OCI-M1 (cell line): ENCODE results near the gene TMEM150C.
"Not testable (repeated sequence)": the region's sequence is repeated elsewhere in the genome, so short reads cannot be mapped to it uniquely, and the experiment has no call there.

ENCODE experiments used
- DNase-seq: peaks from one replicate; lab custom pipeline; 2025; lab: John Stamatoyannopoulos, UW

Gene TMEM150C

GRCh38 chr4:82473621-82474164 is 88.1 kb downstream of the TMEM150C start:
- no peak for DNase-seq

DNA sequence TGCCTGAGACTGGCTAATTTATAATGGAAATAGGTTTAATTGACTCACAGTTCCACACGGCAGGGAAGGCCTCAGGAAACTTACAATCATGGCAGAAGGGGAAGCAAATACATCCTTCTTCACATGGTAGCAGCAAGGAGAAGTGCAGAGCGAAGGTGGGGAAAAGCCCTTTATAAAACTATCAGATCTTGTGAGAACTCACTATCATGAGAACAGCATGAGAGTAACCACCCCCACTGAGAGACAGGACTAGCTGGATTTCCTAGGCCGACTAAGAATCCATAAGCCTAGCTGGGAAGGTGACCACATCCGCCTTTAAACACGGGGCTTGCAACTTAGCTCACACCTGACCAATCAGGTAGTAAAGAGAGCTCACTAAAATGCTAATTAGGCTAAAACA is 88.7 kb downstream of the TMEM150C start:
- not testable (repeated sequence) for DNase-seq

DNA sequence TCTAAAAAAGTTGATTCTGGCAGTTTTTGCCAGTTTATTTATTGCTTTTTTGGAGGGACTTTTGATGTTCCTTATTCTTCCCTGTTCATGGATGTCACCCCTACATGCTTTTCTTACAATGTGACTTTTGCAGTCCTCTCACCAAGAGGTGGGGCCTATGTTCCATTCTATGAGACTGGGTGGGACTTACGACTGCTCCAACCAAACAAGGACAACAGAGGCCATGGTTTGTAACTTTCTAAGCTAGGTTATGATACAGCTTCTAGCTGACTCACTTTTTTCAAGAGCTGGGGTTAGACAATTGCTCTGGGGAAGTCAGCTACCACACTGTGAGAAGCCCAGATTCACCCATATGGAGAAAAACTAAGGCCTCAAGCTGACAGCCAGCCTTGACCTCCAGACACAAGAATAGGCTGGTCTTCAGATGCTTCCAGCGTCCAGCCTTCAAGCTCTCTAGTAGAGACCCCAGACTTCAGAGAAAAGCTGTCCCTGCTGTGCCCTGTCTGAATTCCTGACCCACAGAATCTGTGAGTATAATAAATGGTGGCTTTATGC is 91.9 kb downstream of the TMEM150C start:
- DNase-seq: no peak

GRCh38 chr4:82467471-82467870 is 94.3 kb downstream of the TMEM150C start:
- DNase-seq: no peak

- no peak for DNase-seq
These were observed 98.6 kb downstream of the TMEM150C start for GRCh38 chr4:82463221-82463620.

DNA sequence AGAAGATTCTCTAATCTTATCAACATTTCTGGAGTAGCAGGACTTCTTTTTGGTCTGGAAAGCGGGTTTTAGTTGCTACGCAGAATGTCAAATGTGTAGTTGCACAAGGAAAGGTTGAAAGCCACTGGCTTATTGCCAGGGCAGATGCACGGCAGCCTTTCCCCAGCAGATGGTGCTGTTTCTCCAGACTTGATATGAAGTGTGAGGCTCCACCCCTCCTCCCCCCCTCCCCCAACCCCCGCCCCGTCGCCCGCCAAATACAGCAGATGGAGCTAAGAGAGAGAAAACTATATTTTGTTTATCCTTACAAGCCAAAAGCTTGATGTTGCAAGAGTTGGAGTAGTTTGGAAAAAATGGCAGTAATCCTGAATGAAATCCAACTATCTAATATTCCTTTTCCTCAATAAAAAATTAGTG is 99.4 kb downstream of the TMEM150C start:
- peak; percentile 91 for DNase-seq

DNA sequence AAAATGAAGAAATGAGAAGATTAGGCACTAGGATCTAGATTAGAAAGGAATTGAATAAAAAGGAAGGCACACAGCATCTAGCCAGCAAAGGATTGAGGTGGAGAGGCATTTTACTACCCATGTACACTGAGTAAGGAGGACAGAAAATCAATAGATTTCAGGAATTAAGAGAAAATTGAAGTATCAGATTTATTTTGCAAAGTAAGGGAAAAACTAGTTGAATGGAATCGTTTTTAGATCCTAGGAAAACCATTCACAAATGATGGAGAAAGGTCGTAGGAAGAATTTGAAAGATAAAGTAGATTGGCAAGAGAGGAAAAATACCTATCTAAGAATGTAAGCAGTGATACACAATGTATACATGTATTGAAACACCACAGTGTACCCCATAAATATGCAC is 100.1 kb downstream of the TMEM150C start:
- no peak for DNase-seq

GRCh38 chr4:82458729-82459128 is 103.1 kb downstream of the TMEM150C start:
- no peak for DNase-seq

GRCh38 chr4:82457266-82457665 is 104.5 kb downstream of the TMEM150C start:
- DNase-seq: no peak

DNA sequence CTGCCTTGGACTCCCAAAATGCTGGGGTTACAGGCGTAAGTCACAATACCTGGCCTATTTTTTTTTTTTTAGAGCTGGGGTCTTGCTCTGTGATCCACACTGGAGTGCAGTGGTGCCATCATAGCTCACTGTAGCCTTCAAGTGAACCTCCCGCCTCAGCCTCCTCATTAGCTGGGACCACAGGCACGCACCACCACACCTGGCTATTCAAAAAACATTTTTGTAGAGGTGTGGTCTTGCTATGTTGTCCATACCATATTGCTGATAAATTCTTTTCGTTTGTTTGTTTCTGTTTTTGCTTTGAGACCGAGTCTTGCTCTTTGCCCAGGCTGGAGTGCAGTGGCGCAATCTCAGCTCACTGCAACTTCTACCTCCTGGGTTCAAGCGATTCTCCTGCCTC is 109.8 kb downstream of the TMEM150C start:
- DNase-seq: no peak

GRCh38 chr4:82450966-82451755 is 110.6 kb downstream of the TMEM150C start:
- DNase-seq: no peak

DNA sequence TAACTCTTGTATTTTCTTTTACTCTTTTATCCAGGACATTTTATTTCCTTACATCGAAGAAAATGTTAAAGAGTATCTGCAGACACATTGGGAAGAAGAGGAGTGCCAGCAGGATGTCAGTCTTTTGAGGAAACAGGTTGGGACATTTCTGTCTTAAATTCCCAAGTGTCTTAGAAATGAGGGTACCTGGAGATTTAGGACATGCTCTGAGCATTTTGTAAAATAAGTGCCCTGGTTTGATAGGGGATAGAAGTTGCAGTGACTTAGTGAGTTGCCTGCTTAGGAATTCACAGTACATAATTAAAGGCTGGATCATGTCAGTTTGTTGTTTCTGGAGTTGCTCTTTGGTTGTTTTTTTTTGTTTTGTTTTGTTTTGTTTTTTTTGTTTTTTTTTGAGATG is 113.9 kb downstream of the TMEM150C start:
- DNase-seq: no peak

DNA sequence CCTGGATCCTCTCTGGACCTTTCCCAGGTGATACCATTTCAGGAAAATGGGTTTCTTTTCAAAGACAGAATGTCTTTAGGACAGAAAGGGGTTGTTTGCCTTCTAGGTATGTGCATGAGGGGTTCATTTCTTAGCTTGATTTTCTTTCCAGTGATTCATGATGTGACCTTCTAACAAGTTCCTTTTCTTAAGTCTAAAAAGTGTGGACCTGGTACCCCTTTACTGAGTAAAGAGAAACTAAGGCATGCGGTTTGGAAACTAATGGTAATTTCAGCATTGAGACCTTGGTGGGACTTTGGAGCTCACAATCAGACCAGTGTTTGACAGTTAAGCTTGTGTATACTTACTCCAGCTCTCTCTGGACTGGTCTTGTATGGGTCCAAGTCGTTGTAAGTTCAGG is 122.7 kb downstream of the TMEM150C start:
- no peak for DNase-seq

DNA sequence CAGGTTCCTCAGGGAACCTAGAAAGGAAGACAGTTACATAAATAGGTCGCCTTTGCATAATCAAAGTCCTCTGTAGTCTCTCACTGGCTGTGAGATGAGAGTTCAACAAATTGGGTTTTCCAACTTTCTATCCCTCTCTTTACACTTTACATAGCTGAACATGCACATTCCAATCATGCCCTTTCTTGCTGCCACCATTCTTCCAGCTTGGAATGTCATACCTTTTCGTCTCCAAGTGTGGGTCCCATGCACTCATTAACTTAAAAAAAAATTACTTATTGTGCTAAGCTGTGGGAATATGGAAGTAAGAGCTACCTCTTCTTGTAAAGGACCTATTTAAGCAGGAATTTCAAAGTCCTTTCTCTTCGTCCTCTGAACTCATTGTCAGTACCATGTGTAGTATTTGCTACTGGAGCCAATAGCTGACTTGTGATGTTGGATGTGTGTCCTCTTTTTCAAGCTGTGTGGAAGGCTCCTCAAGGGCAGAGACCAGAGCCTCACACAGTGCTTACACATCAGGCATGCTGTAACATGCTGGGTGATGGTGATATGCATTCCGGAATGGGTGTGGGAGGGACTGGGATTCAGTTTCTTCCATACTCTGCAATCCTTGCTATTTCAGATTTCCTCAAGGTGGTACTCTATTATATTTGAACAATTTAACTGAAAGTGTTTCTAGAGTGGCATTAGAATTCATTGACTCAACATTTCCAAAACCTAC is 124.3 kb downstream of the TMEM150C start:
- no peak for DNase-seq

DNA sequence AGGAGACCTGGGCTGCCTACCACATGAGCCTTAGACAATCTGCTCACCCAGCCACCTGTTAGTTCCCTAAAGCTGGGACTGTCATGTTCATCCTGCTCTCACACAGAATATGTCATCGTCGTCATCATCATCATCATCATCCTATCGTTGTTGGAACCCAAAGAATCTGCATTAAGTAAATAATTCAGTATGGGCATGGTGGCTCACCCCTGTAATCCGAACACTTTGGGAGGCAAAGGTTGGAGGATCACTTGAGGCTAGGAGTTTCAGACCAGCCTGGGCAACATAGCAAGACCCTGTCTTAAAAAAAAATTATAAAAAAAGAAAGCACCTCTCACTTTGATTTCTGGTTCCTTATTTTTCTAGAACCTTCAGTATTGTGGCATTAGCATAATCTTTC is 125.0 kb downstream of the TMEM150C start:
- DNase-seq: no peak

GRCh38 chr4:82436130-82436529 is 125.7 kb downstream of the TMEM150C start:
- no peak for DNase-seq

GRCh38 chr4:82434949-82435348 is 126.8 kb downstream of the TMEM150C start:
- DNase-seq: no peak

DNA sequence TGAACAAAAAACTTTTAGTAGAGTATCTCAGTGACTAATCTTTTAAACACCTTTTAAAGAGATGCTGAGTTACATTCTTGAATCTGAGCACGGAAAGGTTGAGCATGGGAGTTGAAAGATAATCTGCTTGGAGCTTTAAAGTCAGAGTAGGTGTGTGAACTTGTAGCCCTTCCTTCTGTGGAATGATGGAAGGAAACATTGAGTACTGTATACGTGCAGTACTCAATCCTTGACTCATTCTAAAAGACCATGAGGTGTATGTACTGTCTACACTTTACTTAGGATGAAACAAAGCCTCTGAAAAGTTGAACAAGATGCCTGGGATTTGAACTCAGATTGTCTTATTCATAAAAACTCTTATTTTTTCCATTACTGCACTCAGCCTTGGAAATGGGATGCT is 128.0 kb downstream of the TMEM150C start:
- no peak for DNase-seq
